Epithelial cell of esophagus (primary cell): ENCODE results near the gene NFKB1.
A peak's percentile ranks its signal among the peaks of the same experiment; 100 is the strongest.

Source experiments
- DNase-seq: peaks from one replicate; pipeline ENCODE4 v3.0.0; 2010; ENCODE audit warnings: low read depth
- H3K4me3 ChIP-seq: 2 replicates; pipeline ENCODE4 v1.5.1; 2011; ENCODE audit warnings: mild to moderate bottlenecking, low read length, control low read depth
- CTCF ChIP-seq: IDR thresholded peaks from 2 replicates; pipeline ENCODE4 v1.5.1; 2011; ENCODE audit warnings: low read depth, mild to moderate bottlenecking, low read length, control low read depth, inconsistent platforms; ENCODE audit not compliant: insufficient read depth; ENCODE audit errors: missing control alignments

The NFKB1 gene

DNA sequence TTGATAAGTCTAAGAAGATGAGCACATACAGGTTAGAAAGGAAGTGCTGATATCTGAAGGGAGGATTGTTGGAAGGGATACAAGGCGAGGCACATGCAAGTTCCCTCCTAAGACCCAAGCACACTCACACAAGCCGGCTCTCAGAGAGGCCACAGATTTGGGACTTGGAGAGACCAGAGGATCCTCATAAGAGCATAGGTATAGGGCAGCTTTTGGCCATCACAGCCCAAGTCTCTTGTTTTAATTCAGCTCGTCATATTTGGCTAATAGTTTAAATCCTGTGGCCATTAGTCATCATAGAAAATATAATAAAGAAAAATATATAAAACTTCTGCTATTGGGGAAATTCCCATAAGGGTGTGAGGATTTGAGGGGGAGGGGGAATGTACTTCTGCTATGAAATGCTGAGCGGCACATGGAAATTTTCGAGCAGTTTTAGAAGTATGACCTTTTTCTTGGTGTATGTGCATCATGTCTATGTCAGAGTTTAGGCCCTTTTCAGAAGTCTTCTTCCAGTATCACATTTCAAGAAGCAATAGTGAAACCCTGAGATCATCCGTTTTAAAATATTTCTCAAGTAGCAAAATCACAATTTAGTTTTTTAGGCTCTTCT lies 97.7 kb downstream of the NFKB1 start:
- peak; percentile 11 for DNase-seq
- no peak for TF ChIP-seq CTCF
- H3K4me3 ChIP-seq = no peak overlapping the region

GRCh38 chr4:102599455-102599854 lies 98.3 kb downstream of the NFKB1 start:
- TF ChIP-seq CTCF = no peak
- no peak overlapping the region for H3K4me3 ChIP-seq
- peak; percentile 89 for DNase-seq

- no peak for TF ChIP-seq CTCF
- peak; percentile 61 for DNase-seq
- H3K4me3 ChIP-seq = no peak overlapping the region
Measured at GRCh38 chr4:102599886-102600285, 98.7 kb downstream of the NFKB1 start.

DNA sequence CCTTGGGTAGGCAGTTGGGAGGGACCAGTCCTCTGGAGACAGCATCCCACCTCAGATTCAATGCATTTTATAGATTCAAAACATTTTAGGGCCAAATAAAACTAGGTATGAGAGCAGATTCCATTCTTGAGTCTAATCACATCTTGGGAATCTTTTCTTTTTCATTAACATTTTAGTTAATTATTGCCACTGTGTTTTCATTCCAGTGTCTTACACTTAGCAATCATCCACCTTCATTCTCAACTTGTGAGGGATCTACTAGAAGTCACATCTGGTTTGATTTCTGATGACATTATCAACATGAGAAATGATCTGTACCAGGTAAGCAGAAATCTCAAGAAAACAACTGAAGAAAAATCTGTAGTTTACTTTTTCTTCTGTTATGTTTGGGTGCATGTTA lies 99.5 kb downstream of the NFKB1 start:
- H3K4me3 ChIP-seq = no peak overlapping the region
- no peak for TF ChIP-seq CTCF
- no peak for DNase-seq

- TF ChIP-seq CTCF = no peak
- DNase-seq = no peak
Measured at GRCh38 chr4:102601586-102602227, 100.5 kb downstream of the NFKB1 start.

GRCh38 chr4:102604222-102604940 lies 103.2 kb downstream of the NFKB1 start:
- no peak for DNase-seq
- TF ChIP-seq CTCF = no peak
- H3K4me3 ChIP-seq = no peak overlapping the region

More at GRCh38 chr4:102601586-102602227, 100.5 kb downstream of the NFKB1 start:
- H3K4me3 ChIP-seq = no peak overlapping the region
